Measurements from ENCODE around the gene LIPM.

The LIPM gene

DNA sequence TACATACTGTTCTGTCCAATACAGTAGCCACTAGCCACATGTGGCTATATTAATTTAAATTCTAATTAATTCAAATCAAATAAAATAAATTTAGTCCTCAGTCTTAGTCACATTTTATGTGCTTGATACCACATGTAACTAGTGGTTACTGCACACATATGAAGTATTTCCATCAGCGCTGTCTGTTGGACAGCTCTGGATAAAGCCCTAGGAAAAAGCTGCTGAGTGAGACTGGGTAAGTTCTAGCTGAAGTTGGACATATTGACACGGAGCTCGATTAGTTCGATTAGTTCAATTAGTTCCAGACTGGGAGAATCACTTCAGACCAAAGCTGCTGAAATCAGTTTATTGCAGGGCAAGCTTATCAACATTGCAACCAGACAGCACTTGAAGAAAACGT is 15.1 kb upstream of the LIPM start:
- Mint-ChIP-seq H3K27me3 (no peaks in the 10 kb centered on the region), H3K27ac (no peak overlapping the region), H3K4me3 (no peak overlapping the region), H3K4me1 (peaks cover 11% of the 10 kb centered on the region), H3K36me3 (ENCODE audit: low read depth) (no peaks in the 10 kb centered on the region), H3K9me3 (no peaks in the 10 kb centered on the region)
- DNase-seq = no peak
- no peak for ATAC-seq

- no peaks in the 10 kb centered on the region for H3K36me3 Mint-ChIP-seq (ENCODE audit: low read depth)
- DNase-seq = no peak
Measured at GRCh38 chr10:88788924-88789323, 13.6 kb upstream of the LIPM start.

GRCh38 chr10:88791924-88792323 is 10.6 kb upstream of the LIPM start:
- H3K9me3 Mint-ChIP-seq = peaks cover 6% of the 10 kb centered on the region
- no peak overlapping the region for H3K4me3 Mint-ChIP-seq
- no peak overlapping the region for H3K27ac Mint-ChIP-seq
- DNase-seq (peak; percentile 13), ATAC-seq (peak; percentile 46)
- H3K27me3 Mint-ChIP-seq = peaks cover 2% of the 10 kb centered on the region
- H3K36me3 Mint-ChIP-seq (ENCODE audit: low read depth) = no peaks in the 10 kb centered on the region
- H3K4me1 Mint-ChIP-seq = peaks cover 28% of the 10 kb centered on the region

More at GRCh38 chr10:88788924-88789323, 13.6 kb upstream of the LIPM start:
- Mint-ChIP-seq H3K4me1 (peaks cover 23% of the 10 kb centered on the region), H3K4me3 (no peak overlapping the region), H3K9me3 (peaks cover 6% of the 10 kb centered on the region), H3K27me3 (no peaks in the 10 kb centered on the region), H3K27ac (no peak overlapping the region)
- no peak for ATAC-seq

- no peaks in the 10 kb centered on the region for H3K36me3 Mint-ChIP-seq (ENCODE audit: low read depth)
- peaks cover 6% of the 10 kb centered on the region for H3K9me3 Mint-ChIP-seq
- H3K27me3 Mint-ChIP-seq = peaks cover 2% of the 10 kb centered on the region
- peaks cover 28% of the 10 kb centered on the region for H3K4me1 Mint-ChIP-seq
- H3K4me3 Mint-ChIP-seq = no peak overlapping the region
- ATAC-seq (peak; percentile 49), DNase-seq (no peak)
- no peak overlapping the region for H3K27ac Mint-ChIP-seq
Measured at GRCh38 chr10:88792661-88793060, 9.9 kb upstream of the LIPM start.

- Mint-ChIP-seq H3K9me3 (peaks cover 6% of the 10 kb centered on the region), H3K36me3 (ENCODE audit: low read depth) (no peaks in the 10 kb centered on the region), H3K27ac (peak overlapping the region; percentile 77), H3K27me3 (peaks cover 5% of the 10 kb centered on the region), H3K4me1 (peaks cover 28% of the 10 kb centered on the region), H3K4me3 (peak overlapping the region; percentile 19)
- ATAC-seq = peak; percentile 81
- no peak for DNase-seq
Measured at GRCh38 chr10:88793712-88794299, 8.7 kb upstream of the LIPM start.

DNA sequence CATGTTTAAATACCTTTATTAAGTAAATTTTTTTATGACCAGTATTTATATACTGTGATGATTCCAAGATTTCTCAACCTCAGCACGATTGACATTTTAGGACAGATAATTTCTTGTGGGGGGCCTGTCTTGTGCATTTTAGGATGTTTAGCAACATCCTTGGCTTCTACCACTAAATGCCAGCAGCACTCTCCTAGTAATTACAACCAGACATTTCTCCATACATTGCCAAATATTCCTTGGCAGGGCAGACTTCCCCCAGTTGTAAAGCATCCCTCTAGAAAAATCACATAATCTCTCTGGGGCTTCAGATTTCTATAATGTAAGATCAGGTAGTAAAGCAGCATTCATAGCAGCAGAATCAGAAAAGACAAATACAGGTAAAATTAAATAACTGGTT is 7.8 kb upstream of the LIPM start:
- ATAC-seq (no peak), DNase-seq (no peak)
- Mint-ChIP-seq H3K9me3 (peaks cover 6% of the 10 kb centered on the region), H3K36me3 (ENCODE audit: low read depth) (no peaks in the 10 kb centered on the region), H3K27me3 (peaks cover 5% of the 10 kb centered on the region), H3K4me1 (peaks cover 28% of the 10 kb centered on the region), H3K27ac (no peak overlapping the region), H3K4me3 (no peak overlapping the region)

DNA sequence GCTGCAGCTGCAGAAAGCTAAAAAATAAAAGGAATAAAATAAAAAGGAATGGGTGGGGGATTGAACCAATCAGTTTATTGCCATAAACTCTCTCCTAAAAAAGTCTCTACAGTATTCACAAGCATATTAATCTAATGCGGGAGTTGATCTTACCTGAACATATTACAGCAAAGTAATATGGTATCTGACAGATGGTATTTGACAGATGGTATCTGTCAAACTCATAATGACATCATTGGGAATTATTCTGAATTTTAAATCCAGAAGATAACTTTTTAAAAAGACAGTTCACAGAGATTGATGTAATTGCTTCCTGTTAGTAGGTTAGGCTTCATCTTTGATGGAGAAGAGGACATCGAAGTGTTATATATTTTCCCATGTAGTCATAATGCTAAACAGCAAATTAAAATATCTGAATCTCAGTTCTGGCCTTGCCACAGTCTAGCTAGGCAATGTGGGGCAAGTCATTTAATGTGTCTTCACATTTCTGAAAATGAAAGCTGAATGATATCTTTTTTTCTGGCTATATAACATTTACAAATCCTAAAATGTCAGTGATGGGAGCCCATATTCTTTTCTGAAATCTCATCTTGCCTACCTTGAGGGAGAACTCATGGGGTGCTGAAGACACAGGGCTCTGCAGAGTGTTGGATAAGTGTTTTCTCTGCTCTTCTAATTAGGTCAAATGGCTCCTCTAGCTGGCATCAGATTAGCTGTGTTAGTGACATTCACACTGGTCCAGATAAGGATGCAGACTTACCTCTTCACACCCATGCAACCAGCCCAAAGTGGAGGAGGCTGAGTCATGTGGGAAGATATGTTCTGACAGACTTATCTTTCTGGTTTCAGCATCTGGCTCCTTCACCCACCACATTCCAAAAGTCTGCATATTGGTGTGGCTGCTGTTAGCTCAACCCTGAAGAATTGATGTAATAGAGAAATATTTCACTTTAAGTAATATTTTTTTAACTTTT is 2.1 kb upstream of the LIPM start:
- peaks cover 12% of the 10 kb centered on the region for H3K4me1 Mint-ChIP-seq
- DNase-seq (peak; percentile 15), ATAC-seq (peak; percentile 95)
- H3K27ac Mint-ChIP-seq = peak overlapping the region; percentile 8
- peaks cover 5% of the 10 kb centered on the region for H3K27me3 Mint-ChIP-seq
- H3K4me3 Mint-ChIP-seq = no peak overlapping the region
- no peaks in the 10 kb centered on the region for H3K36me3 Mint-ChIP-seq (ENCODE audit: low read depth)
- H3K9me3 Mint-ChIP-seq = no peaks in the 10 kb centered on the region

DNA sequence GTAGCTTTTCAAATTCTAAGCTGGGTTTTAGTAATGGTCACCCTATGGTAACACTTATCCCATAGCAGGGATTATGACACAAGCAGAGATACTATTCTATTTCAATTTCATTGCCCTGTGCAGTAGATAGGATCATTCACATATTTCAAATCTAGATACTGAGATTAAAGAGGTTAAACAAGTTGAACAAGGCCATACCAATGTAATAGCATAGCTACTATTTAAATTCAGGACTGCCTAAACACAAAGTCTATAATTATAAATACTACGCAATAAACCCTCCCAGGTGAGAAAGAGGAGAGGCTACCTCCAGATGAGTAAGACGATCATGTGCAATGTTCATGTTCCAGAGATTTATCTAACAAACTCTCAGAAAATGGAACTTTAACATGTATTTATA is 1.1 kb downstream of the LIPM start:
- no peak for ATAC-seq
- no peaks in the 10 kb centered on the region for H3K27me3 Mint-ChIP-seq

GRCh38 chr10:88804083-88804812 is 1.7 kb downstream of the LIPM start:
- Mint-ChIP-seq H3K9me3 (no peaks in the 10 kb centered on the region), H3K36me3 (ENCODE audit: low read depth) (no peaks in the 10 kb centered on the region), H3K27ac (no peak overlapping the region), H3K27me3 (no peaks in the 10 kb centered on the region), H3K4me1 (peaks cover 12% of the 10 kb centered on the region), H3K4me3 (no peak overlapping the region)
- ATAC-seq (no peak), DNase-seq (no peak)

More for the DNA sequence above, 1.1 kb downstream of the LIPM start:
- H3K4me3 Mint-ChIP-seq = no peak overlapping the region
- no peaks in the 10 kb centered on the region for H3K9me3 Mint-ChIP-seq
- H3K4me1 Mint-ChIP-seq = peaks cover 12% of the 10 kb centered on the region
- H3K36me3 Mint-ChIP-seq (ENCODE audit: low read depth) = no peaks in the 10 kb centered on the region
- H3K27ac Mint-ChIP-seq = no peak overlapping the region
- DNase-seq = no peak

DNA sequence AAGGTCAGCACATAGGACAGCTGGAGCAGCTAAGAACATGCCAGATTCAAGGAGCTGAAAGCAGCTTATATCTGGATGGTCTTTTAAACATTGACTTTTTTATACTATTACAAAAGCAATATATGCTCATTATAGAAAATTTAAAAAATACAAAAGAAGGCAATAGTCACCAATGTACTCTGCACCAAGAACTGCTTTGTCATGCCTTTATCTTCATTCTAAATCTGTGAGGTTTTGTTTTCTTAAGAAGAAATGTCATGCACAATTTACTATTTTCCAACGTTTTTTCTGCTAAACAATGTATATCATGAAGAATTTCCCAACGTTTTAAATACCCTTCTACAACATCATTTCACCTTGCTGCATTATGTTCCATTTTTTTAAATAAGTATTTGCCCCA is 2.8 kb downstream of the LIPM start:
- H3K4me1 Mint-ChIP-seq = peaks cover 13% of the 10 kb centered on the region
- no peaks in the 10 kb centered on the region for H3K9me3 Mint-ChIP-seq
- no peak overlapping the region for H3K4me3 Mint-ChIP-seq
- no peaks in the 10 kb centered on the region for H3K36me3 Mint-ChIP-seq (ENCODE audit: low read depth)
- no peak for ATAC-seq
- DNase-seq = no peak
- H3K27me3 Mint-ChIP-seq = no peaks in the 10 kb centered on the region
- H3K27ac Mint-ChIP-seq = no peak overlapping the region

- Mint-ChIP-seq H3K4me3 (no peak overlapping the region), H3K27me3 (no peaks in the 10 kb centered on the region), H3K9me3 (no peaks in the 10 kb centered on the region), H3K4me1 (peaks cover 14% of the 10 kb centered on the region), H3K36me3 (ENCODE audit: low read depth) (no peaks in the 10 kb centered on the region), H3K27ac (no peak overlapping the region)
- no peak for ATAC-seq
- DNase-seq = no peak
Measured at GRCh38 chr10:88805924-88806323, 3.4 kb downstream of the LIPM start.

- Mint-ChIP-seq H3K4me3 (no peak overlapping the region), H3K27me3 (no peaks in the 10 kb centered on the region), H3K9me3 (no peaks in the 10 kb centered on the region), H3K4me1 (peaks cover 11% of the 10 kb centered on the region), H3K36me3 (ENCODE audit: low read depth) (no peaks in the 10 kb centered on the region), H3K27ac (no peak overlapping the region)
- ATAC-seq (no peak), DNase-seq (no peak)
Measured at GRCh38 chr10:88809621-88810020, 7.1 kb downstream of the LIPM start.

DNA sequence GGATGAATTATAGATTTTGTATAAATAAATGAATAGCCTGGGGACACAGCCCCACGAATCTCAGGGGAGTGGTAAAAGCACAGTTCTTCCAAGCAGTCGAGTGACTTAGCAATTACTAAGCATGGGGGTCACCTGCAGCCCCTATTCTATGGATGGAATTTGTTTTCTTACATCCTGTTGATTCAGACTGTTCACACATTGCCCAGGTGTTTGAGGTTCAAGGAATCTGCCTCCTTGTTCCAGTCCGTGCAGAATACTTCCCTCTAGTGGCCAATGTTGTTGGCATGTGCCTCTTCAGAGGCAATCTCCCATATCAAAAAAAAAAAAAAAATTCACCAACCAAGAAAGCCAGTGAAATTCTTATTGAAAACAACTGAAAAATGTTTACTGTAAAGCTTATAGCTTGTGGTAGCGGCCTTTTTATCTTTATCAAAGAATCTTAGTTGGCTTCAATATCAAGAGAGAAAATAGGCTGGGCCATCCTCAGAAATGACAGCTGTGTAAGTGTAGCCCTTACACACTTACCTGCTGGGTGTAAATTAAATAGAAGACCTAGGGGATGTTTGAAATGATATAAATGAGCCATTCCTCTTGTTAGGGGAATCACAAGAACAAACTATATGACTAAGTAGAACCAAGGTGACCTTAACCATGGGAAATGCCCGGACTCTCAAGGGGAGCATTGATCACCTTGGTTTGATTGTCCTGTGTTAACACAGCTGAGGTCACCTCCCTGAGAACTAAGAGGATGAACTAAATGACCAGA is 7.8 kb downstream of the LIPM start:
- H3K36me3 Mint-ChIP-seq (ENCODE audit: low read depth) = no peaks in the 10 kb centered on the region
- no peaks in the 10 kb centered on the region for H3K9me3 Mint-ChIP-seq
- peaks cover 14% of the 10 kb centered on the region for H3K4me1 Mint-ChIP-seq
- no peak overlapping the region for H3K4me3 Mint-ChIP-seq
- no peak overlapping the region for H3K27ac Mint-ChIP-seq
- peak; percentile 18 for DNase-seq
- no peaks in the 10 kb centered on the region for H3K27me3 Mint-ChIP-seq
- peak; percentile 72 for ATAC-seq

DNA sequence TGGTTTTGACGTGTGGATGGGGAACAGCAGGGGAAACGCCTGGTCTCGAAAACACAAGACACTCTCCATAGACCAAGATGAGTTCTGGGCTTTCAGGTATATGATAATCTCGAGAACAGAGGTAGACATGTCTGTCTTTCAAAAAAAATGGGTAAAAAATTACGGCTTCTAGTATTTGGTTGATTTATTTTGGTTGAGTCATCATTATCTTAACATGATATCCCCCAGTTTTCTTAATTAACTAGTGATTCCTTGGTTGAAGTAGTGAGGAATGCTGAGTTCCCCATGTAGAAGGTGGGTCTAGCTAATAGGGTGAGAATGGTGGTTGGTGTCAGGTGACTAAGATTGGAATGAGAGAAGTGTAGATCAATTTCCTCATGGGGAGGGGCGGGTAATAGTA is 10.7 kb downstream of the LIPM start:
- H3K27me3 Mint-ChIP-seq = no peaks in the 10 kb centered on the region
- no peak overlapping the region for H3K27ac Mint-ChIP-seq
- no peaks in the 10 kb centered on the region for H3K9me3 Mint-ChIP-seq
- peaks cover 15% of the 10 kb centered on the region for H3K4me1 Mint-ChIP-seq
- no peaks in the 10 kb centered on the region for H3K36me3 Mint-ChIP-seq (ENCODE audit: low read depth)
- DNase-seq (no peak), ATAC-seq (no peak)
- no peak overlapping the region for H3K4me3 Mint-ChIP-seq
